ENCODE measurements around the gene OR1L8.

OR1L8 gene

DNA sequence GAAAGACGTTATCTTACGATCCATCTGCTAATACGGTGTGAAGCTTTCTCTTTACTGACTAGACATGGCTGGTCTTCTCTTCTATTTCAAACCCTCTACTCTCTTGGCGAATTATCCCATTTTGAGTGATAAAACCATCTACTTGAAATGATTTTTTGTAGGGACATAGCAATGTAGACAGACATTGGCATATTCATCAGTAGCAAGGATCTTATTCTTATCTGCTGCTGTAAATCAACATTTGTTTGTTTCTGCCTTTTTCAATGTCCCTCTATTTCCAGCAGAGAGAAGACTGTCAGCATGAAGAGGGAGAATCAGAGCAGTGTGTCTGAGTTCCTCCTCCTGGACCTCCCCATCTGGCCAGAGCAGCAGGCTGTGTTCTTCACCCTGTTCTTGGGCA lies 64.3 kb downstream of the OR1L8 start, which contains the start of gene OR1J4:
TSS of gene OR1J4 (plus strand) at position 301 of the 400 bp plus-strand sequence. CDS start at position 301, 0 bp downstream.
- DNase-seq (ENCODE audit: low read depth) = no peak
- TF ChIP-seq, protein P1, sequence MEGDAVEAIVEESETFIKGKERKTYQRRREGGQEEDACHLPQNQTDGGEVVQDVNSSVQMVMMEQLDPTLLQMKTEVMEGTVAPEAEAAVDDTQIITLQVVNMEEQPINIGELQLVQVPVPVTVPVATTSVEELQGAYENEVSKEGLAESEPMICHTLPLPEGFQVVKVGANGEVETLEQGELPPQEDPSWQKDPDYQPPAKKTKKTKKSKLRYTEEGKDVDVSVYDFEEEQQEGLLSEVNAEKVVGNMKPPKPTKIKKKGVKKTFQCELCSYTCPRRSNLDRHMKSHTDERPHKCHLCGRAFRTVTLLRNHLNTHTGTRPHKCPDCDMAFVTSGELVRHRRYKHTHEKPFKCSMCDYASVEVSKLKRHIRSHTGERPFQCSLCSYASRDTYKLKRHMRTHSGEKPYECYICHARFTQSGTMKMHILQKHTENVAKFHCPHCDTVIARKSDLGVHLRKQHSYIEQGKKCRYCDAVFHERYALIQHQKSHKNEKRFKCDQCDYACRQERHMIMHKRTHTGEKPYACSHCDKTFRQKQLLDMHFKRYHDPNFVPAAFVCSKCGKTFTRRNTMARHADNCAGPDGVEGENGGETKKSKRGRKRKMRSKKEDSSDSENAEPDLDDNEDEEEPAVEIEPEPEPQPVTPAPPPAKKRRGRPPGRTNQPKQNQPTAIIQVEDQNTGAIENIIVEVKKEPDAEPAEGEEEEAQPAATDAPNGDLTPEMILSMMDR (IDR thresholded peaks at IDR 0.05; ENCODE audit: insufficient read depth, low read depth, low read length, missing control alignments) = no peak
- no peak within 1 kb of the TSS for H3K4me3 ChIP-seq (ENCODE audit: low read depth, low read length)

DNA sequence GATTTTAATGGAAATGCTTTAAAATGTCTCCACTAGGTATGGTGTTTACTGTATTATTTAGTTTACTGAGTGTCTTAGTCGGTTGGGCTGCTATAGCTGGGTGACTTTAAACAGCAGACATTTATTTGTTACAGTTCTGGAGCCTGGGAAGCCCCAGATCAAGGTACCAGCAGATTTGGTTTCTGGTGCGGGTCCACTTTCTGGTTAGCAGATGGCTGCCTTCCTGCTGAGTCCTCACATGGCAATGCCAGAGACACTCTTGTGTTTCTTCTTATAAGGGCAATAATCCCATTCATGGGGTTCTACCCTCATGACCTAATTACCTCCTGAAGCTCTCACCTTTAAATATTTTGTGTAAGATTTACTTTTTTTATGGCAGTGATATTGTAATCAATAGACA lies 65.0 kb downstream of the OR1L8 start:
- H3K4me3 ChIP-seq (ENCODE audit: low read depth, low read length) = no peak overlapping the region
- TF ChIP-seq, protein P1 (IDR thresholded peaks at IDR 0.05; ENCODE audit: insufficient read depth, low read depth, low read length, missing control alignments) = no peak
- no peak for DNase-seq (ENCODE audit: low read depth)

Data from GM12865 (cell line).